NCI-H2227 (cell line): Measurements from ENCODE around the gene ARAP1.

Source experiments
- DNase-seq: peaks from one replicate; lab custom pipeline; 2025; ENCODE audit not compliant: unreplicated experiment; lab: John Stamatoyannopoulos, UW

The ARAP1 gene

GRCh38 chr11:72725724-72726028 is 26.5 kb downstream of the ARAP1 start:
- DNase-seq = no peak

- peak; percentile 89 for DNase-seq
These were observed 27.1 kb downstream of the ARAP1 start for GRCh38 chr11:72724851-72725723.

GRCh38 chr11:72724021-72724551 is 28.1 kb downstream of the ARAP1 start:
- no peak for DNase-seq

- no peak for DNase-seq
These were observed 28.7 kb downstream of the ARAP1 start for GRCh38 chr11:72723508-72723907.

GRCh38 chr11:72722050-72722748 is 30.0 kb downstream of the ARAP1 start:
- DNase-seq = peak; percentile 91

- DNase-seq = peak; percentile 33
These were observed 30.5 kb downstream of the ARAP1 start for GRCh38 chr11:72721689-72722049.

- DNase-seq = no peak
These were observed 30.9 kb downstream of the ARAP1 start for GRCh38 chr11:72721276-72721675.

- no peak for DNase-seq
These were observed 31.4 kb downstream of the ARAP1 start for GRCh38 chr11:72720784-72721183.

- DNase-seq = no peak
These were observed 32.2 kb downstream of the ARAP1 start for GRCh38 chr11:72720047-72720446.

- no peak for DNase-seq
These were observed 32.7 kb downstream of the ARAP1 start for GRCh38 chr11:72719551-72719950.

GRCh38 chr11:72719144-72719543 is 33.1 kb downstream of the ARAP1 start:
- no peak for DNase-seq

- DNase-seq = no peak
These were observed 34.1 kb downstream of the ARAP1 start for GRCh38 chr11:72718101-72718501.

- no peak for DNase-seq
These were observed 35.3 kb downstream of the ARAP1 start for GRCh38 chr11:72716788-72717435.

GRCh38 chr11:72716290-72716689 is 35.9 kb downstream of the ARAP1 start:
- peak; percentile 57 for DNase-seq

- no peak for DNase-seq
These were observed 39.4 kb downstream of the ARAP1 start for GRCh38 chr11:72712841-72713240.

- DNase-seq = peak; percentile 42
These were observed 39.9 kb downstream of the ARAP1 start for GRCh38 chr11:72712168-72712751.

GRCh38 chr11:72711141-72711540 is 41.1 kb downstream of the ARAP1 start:
- DNase-seq = no peak

GRCh38 chr11:72710278-72710677 is 41.9 kb downstream of the ARAP1 start:
- DNase-seq = no peak

GRCh38 chr11:72709478-72710238 is 42.5 kb downstream of the ARAP1 start:
- DNase-seq = no peak

- no peak for DNase-seq
These were observed 45.2 kb downstream of the ARAP1 start for GRCh38 chr11:72707032-72707431.

- DNase-seq = no peak
These were observed 45.6 kb downstream of the ARAP1 start for GRCh38 chr11:72706579-72706978.
